Stomach (tissue), 9 donors: ENCODE measurements around the gene GZF1. TPM values are rescaled to one million over a fixed set of nuclear protein-coding genes. Genes with fewer than 3 reads are reported as not detected.

ENCODE experiments used
- DNase-seq, 2 donors: peaks; one replicate each; pipeline versions ENCODE4 v3.0.0 to v3.0.0-alpha.2; 2013 to 2019
- H3K27ac ChIP-seq, 5 donors: fragments of 200-600 bp in 4 of 5; sonication (generic) in 4 of 5; one replicate each; pipeline ENCODE4 v1.5.1; 2013 to 2019; ENCODE audit warnings: mild to moderate bottlenecking in 1 of 5, moderate library complexity in 1 of 5
- H3K27me3 ChIP-seq, 3 donors: fragments of 200-600 bp; sonication (generic); one replicate each; pipeline ENCODE4 v1.5.1; 2017 to 2019; ENCODE audit warnings: mixed run types in 1 of 3
- H3K36me3 ChIP-seq, 4 donors: fragments of 200-600 bp; sonication (generic); 1 replicate in 3 of 4; 2 replicates in 1 of 4; pipeline ENCODE4 v1.5.1; 2016 to 2019
- H3K4me1 ChIP-seq, 4 donors: fragments of 200-600 bp; sonication (generic); one replicate each; pipeline ENCODE4 v1.5.1; 2016 to 2019
- H3K4me3 ChIP-seq, 4 donors: fragments of 200-600 bp; sonication (generic) in 3 of 4; one replicate each; pipeline ENCODE4 v1.5.1; 2016 to 2019; ENCODE audit warnings: mild to moderate bottlenecking in 1 of 4
- H3K9me3 ChIP-seq, 4 donors: fragments of 200-600 bp; sonication (generic); one replicate each; pipeline ENCODE4 v1.5.1; 2016 to 2019
- EP300 ChIP-seq: sonication (generic); formaldehyde crosslinking; IDR thresholded peaks from one replicate; pipeline ENCODE4 v1.6.1; 2017; ENCODE audit warnings: antibody characterized with exemption
- POLR2A ChIP-seq, 4 donors: fragments of 450-650 bp; IDR thresholded peaks; one replicate each; pipeline ENCODE4 v1.6.1; 2016; ENCODE audit warnings: antibody characterized with exemption in 4 of 4, control low read depth in 2 of 4, mild to moderate bottlenecking in 1 of 4, moderate library complexity in 1 of 4
- POLR2AphosphoS5 ChIP-seq, 3 donors: sonication (generic); formaldehyde crosslinking; IDR thresholded peaks; one replicate each; pipeline ENCODE4 v1.6.1; 2016; ENCODE audit warnings: antibody characterized with exemption in 3 of 3
- WGBS, 5 donors: extraction: QIAGEN DNeasy Blood & Tissue Kit in 3 of 5; methylation state at CpG; one replicate each; pipeline versions ENCODE4 v1.1.5 to v1.1.7; 2013 to 2018; 5-methylcytosine and 5-hydroxymethylcytosine counted together
- intact Hi-C: fragments of 100-400 bp; cut with DNase I; formaldehyde crosslinking; loops from one replicate; pipeline ENCODE4 v1.15.1; 2023; ENCODE audit warnings: low total_unique reads
- polyA plus RNA-seq, 3 donors: library from polyadenylated mRNA; stranded (reverse); fragments of 200-250 nt; gene quantifications; one replicate each; pipeline ENCODE4 v1.2.3, GENCODE V29; 2013
- total RNA-seq, 5 donors: library from RNA; depleted of rRNA; stranded (reverse); fragments of >200 nt; gene quantifications; one replicate each; pipeline versions ENCODE4 v1.1.0 to v1.2.3, GENCODE V29; 2014 to 2016
- TF ChIP-seq, protein P1 (sequence below), 7 experiments: fragments of 450-650 bp in 4 of 7; fragments of 200-600 bp in 3 of 7; sonication (generic) in 3 of 7; IDR thresholded peaks; one replicate each; pipeline ENCODE4 v1.5.1; 2016 to 2019; ENCODE audit warnings: antibody characterized with exemption in 7 of 7, control low read depth in 2 of 7, mild to moderate bottlenecking in 1 of 7
- donor health status: healthy with polysubstance abuse.
- donor health status: Bipolar disorder and iron deficiency.
- donor health status: healthy.

GZF1 gene
- total and polyA plus RNA-seq, 8 donors, result 2.9 to 19.7 (median 8.6) TPM

GRCh38 chr20:23367770-23368169 lies 5.8 kb downstream of the GZF1 start:
- TF ChIP-seq, protein P1, sequence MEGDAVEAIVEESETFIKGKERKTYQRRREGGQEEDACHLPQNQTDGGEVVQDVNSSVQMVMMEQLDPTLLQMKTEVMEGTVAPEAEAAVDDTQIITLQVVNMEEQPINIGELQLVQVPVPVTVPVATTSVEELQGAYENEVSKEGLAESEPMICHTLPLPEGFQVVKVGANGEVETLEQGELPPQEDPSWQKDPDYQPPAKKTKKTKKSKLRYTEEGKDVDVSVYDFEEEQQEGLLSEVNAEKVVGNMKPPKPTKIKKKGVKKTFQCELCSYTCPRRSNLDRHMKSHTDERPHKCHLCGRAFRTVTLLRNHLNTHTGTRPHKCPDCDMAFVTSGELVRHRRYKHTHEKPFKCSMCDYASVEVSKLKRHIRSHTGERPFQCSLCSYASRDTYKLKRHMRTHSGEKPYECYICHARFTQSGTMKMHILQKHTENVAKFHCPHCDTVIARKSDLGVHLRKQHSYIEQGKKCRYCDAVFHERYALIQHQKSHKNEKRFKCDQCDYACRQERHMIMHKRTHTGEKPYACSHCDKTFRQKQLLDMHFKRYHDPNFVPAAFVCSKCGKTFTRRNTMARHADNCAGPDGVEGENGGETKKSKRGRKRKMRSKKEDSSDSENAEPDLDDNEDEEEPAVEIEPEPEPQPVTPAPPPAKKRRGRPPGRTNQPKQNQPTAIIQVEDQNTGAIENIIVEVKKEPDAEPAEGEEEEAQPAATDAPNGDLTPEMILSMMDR (IDR thresholded peaks at IDR 0.05), result no peak
- TF ChIP-seq POLR2A (IDR thresholded peaks at IDR 0.05) (no peak), EP300 (no peak), POLR2AphosphoS5 (IDR thresholded peaks at IDR 0.05) (no peak)
- Histone ChIP-seq H3K4me1 (peaks cover 20 to 56% (median 38%) of the 10 kb centered on the region in 4 donors), H3K27me3 (no peaks in the 10 kb centered on the region), H3K36me3 (peaks cover 39 to 64% (median 62%) of the 10 kb centered on the region in 4 donors), H3K9me3 (no peaks in the 10 kb centered on the region), H3K4me3 (no peak overlapping the region), H3K27ac (no peak overlapping the region)
- intact Hi-C loops, result no loop called here
- no peak for DNase-seq

DNA sequence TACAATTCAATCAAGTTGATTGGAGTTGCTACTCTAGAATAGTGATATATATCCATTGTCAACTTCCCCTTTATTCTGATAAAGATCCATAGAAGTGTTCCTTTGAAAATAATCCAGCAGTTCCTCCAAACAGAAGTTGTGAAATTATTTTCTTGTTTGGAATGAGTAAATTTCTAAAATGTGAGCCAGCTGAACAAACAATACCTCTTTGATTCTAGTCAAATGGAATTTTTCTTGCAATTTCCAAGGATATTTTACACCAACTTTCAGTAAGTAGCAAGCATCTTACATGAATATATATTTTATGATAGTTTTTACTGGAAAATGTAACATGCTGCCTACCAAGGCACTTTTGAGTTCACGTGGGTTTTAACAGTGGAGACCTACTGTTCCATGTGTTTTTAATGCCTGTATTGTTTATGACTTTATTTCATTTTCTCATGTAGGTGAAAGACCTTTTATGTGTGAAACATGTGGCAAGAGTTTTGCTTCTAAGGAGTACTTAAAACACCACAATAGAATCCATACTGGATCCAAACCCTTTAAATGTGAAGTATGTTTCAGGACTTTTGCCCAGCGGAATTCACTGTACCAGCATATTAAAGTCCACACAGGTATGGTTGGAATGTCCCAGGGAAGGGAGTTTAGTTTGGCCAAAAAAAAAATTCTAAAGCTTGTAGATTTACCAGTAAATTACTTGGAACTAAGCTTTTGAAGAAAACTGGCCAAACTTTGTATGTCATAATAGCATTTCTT lies 6.5 kb downstream of the GZF1 start:
- peaks cover 42 to 72% (median 70%) of the 10 kb centered on the region in 4 donors for H3K36me3 ChIP-seq

GRCh38 chr20:23369072-23369823 lies 7.3 kb downstream of the GZF1 start:
- H3K4me3 ChIP-seq, result no peak overlapping the region
- WGBS, 5 donors, result 89 to 96% (median 94%) methylated on average over 13 to 14 of the region's 14 CpGs
- no peaks in the 10 kb centered on the region for H3K9me3 ChIP-seq
- H3K27ac ChIP-seq, result no peak overlapping the region
- H3K36me3 ChIP-seq, result peaks cover 42 to 79% (median 76%) of the 10 kb centered on the region in 4 donors
- peaks cover 11 to 41% (median 28%) of the 10 kb centered on the region in 4 donors for H3K4me1 ChIP-seq
- no peaks in the 10 kb centered on the region for H3K27me3 ChIP-seq
- intact Hi-C loops, result no loop called here
- TF ChIP-seq, protein P1 (IDR thresholded peaks at IDR 0.05), result no peak
- TF ChIP-seq EP300 (no peak), POLR2AphosphoS5 (IDR thresholded peaks at IDR 0.05) (no peak), POLR2A (IDR thresholded peaks at IDR 0.05) (no peak)
- DNase-seq, result no peak

More for the DNA sequence above, 6.5 kb downstream of the GZF1 start:
- 90 to 98% (median 95%) methylated on average over 2 of the region's 2 CpGs for WGBS, 5 donors
- H3K9me3 ChIP-seq, result no peaks in the 10 kb centered on the region
- H3K4me1 ChIP-seq, result peaks cover 12 to 49% (median 31%) of the 10 kb centered on the region in 4 donors
- no peaks in the 10 kb centered on the region for H3K27me3 ChIP-seq
- TF ChIP-seq POLR2AphosphoS5 (IDR thresholded peaks at IDR 0.05) (no peak), POLR2A (IDR thresholded peaks at IDR 0.05) (no peak), EP300 (no peak)
- TF ChIP-seq, protein P1 (IDR thresholded peaks at IDR 0.05), result no peak
- intact Hi-C loops, result no loop called here
- no peak overlapping the region for H3K4me3 ChIP-seq
- H3K27ac ChIP-seq, result no peak overlapping the region
- no peak for DNase-seq

- Histone ChIP-seq H3K27me3 (no peaks in the 10 kb centered on the region), H3K36me3 (peaks cover 38 to 79% (median 73%) of the 10 kb centered on the region in 4 donors), H3K4me3 (no peak overlapping the region), H3K27ac (no peak overlapping the region), H3K9me3 (no peaks in the 10 kb centered on the region), H3K4me1 (peaks cover 10 to 35% (median 27%) of the 10 kb centered on the region in 4 donors)
- WGBS, 5 donors, result 90 to 95% (median 93%) methylated on average over 5 of the region's 5 CpGs
- no peak for DNase-seq
- intact Hi-C loops, result no loop called here
- TF ChIP-seq POLR2A (IDR thresholded peaks at IDR 0.05) (no peak), POLR2AphosphoS5 (IDR thresholded peaks at IDR 0.05) (no peak), EP300 (no peak)
- TF ChIP-seq, protein P1 (IDR thresholded peaks at IDR 0.05), result no peak
Measured at GRCh38 chr20:23370274-23370673, 8.3 kb downstream of the GZF1 start.
